Activated T-helper 17 cell treated with anti-CD3 and anti-CD28 coated beads, Interleukin-2, amount 50 U/mL, for 72 hours (primary cell): ENCODE data around the gene PLEKHJ1. TPM values are rescaled to one million over a fixed set of nuclear protein-coding genes. Genes with fewer than 3 reads are reported as not detected.

Experiments
- ATAC-seq: fragments of 150-1000 bp; cut with Tn5 transposase; replicated peaks from 2 replicates; pipeline ENCODE4 v1.10.0; 2021; ENCODE audit warnings: mild to moderate bottlenecking, moderate library complexity
- H3K27ac Mint-ChIP-seq: one replicate; pipeline ENCODE4 v1.8.0; 2022; ENCODE audit warnings: mixed read lengths
- H3K27me3 Mint-ChIP-seq: one replicate; pipeline ENCODE4 v1.8.0; 2022; ENCODE audit warnings: mixed read lengths
- H3K36me3 Mint-ChIP-seq: one replicate; pipeline ENCODE4 v1.8.0; 2022; ENCODE audit warnings: low read depth, mild to moderate bottlenecking, mixed read lengths
- H3K4me1 Mint-ChIP-seq: one replicate; pipeline ENCODE4 v1.8.0; 2022; ENCODE audit warnings: mixed read lengths
- H3K4me3 Mint-ChIP-seq: one replicate; pipeline ENCODE4 v1.8.0; 2022; ENCODE audit warnings: mild to moderate bottlenecking, mixed read lengths
- H3K9me3 Mint-ChIP-seq: one replicate; pipeline ENCODE4 v1.8.0; 2022; ENCODE audit warnings: mixed read lengths
- total RNA-seq, 2 donors: library from RNA; stranded (reverse); gene quantifications; one replicate each; pipeline ENCODE4 v1.2.3, GENCODE V29; 2022

PLEKHJ1 gene
- total RNA-seq, 2 donors from 2014 or later: 45.8 to 74.8 TPM

DNA sequence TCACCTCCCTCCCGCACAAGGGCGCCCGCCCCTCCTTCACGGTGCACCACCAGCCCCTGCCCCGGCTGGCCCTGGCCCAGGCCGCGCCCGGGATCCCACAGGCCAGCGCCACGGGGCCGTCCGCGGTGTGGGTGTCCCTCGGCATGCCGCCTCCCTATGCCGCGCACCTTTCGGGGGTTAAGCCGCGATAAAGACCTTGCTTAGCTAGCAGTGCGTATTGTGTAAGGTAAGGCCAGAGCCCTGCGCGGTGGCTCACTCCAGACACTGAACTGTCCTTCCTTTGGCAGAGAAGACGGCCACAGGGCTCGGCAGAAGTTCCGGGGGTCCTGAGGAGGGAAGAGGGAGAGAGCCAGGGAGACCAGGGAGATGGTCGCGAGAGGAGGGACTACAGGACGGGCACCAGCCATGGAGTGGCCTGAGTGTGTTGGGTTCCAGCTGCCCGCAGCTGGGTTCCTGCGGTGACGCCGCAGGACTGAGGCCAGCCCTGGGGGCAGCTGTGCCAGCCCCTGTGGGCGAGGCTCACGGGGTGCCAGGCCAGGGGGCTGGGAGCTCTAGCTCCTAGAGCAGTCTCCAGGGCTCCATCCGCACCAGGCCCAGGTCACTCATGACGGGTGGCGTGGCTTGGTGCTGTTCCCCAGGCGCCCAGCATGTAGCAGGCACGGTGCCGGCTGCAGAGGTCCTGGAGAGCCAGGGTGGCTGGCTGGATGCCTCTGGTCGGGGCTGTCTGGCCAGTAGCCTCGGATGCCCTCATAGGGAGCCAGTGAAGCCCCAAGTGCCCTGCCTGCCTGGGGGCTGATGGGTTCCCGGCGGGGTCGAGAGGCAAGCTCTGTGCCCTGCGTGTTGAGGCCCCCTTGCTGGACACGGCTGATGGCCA is 7.7 kb downstream of the PLEKHJ1 start:
- H3K9me3 Mint-ChIP-seq: no peaks in the 10 kb centered on the region
- no peaks in the 10 kb centered on the region for H3K27me3 Mint-ChIP-seq
- H3K27ac Mint-ChIP-seq: no peak overlapping the region
- H3K4me1 Mint-ChIP-seq: peaks cover 3% of the 10 kb centered on the region
- no peak overlapping the region for H3K4me3 Mint-ChIP-seq
- peaks cover 54% of the 10 kb centered on the region for H3K36me3 Mint-ChIP-seq
- no peak for ATAC-seq

DNA sequence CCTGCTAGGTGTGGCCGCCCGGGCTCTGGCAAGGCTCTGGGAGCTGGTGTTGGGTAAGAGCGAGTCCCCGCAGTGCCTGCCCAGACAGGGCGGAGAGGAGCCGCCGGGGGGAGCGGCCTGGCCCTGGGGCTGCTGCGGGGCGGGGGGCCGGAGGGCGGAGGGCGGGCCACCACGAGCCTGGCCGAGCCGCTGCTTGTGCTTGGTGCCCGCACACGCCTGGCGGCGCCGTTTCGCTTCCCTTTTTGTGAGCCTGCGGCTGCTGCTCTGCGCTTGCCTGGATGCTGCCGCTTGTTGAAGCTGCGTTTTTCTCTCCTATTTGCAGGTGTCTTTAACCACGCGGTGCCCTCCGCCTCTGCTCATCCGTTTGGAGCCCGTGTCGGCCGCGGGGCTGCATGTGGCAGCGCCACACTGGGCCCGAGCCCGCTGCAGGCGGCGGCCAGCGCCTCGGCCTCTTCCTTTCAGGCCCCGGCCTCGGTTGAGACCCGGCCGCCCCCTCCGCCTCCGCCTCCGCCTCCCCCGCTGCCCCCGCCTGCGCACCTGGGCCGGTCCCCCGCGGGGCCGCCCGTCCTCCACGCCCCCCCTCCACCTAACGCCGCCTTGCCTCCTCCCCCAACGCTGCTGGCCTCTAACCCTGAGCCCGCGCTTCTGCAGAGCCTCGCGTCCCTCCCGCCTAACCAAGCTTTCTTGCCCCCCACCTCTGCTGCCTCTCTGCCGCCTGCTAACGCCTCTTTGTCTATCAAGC is 8.5 kb downstream of the PLEKHJ1 start:
- no peaks in the 10 kb centered on the region for H3K27me3 Mint-ChIP-seq
- H3K4me1 Mint-ChIP-seq: peaks cover 3% of the 10 kb centered on the region
- H3K9me3 Mint-ChIP-seq: no peaks in the 10 kb centered on the region
- no peak overlapping the region for H3K27ac Mint-ChIP-seq
- H3K4me3 Mint-ChIP-seq: no peak overlapping the region
- no peak for ATAC-seq
- H3K36me3 Mint-ChIP-seq: peaks cover 60% of the 10 kb centered on the region

DNA sequence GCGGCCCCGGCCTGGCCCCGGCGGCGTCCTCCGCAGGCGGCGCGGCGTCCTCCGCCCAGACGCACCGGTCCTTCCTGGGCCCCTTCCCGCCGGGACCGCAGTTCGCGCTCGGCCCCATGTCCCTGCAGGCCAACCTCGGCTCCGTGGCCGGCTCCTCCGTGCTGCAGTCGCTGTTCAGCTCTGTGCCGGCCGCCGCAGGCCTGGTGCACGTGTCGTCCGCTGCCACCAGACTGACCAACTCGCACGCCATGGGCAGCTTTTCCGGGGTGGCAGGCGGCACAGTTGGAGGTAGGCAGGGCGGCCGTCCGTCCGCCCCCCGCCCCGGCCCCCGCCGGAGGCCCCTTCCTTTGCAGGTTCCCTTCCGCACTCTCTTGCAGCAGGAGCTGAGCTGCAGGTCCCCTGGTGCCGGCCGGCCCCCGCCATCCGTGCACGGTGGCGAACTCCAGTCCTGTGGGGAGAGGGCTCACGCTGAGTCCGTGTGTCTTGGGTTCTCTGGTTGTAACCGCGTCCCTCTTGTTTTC is 9.2 kb downstream of the PLEKHJ1 start:
- H3K27me3 Mint-ChIP-seq: no peaks in the 10 kb centered on the region
- H3K4me1 Mint-ChIP-seq: peaks cover 3% of the 10 kb centered on the region
- no peak for ATAC-seq
- H3K9me3 Mint-ChIP-seq: no peaks in the 10 kb centered on the region
- H3K27ac Mint-ChIP-seq: no peak overlapping the region
- H3K36me3 Mint-ChIP-seq: peaks cover 64% of the 10 kb centered on the region
- H3K4me3 Mint-ChIP-seq: no peak overlapping the region

DNA sequence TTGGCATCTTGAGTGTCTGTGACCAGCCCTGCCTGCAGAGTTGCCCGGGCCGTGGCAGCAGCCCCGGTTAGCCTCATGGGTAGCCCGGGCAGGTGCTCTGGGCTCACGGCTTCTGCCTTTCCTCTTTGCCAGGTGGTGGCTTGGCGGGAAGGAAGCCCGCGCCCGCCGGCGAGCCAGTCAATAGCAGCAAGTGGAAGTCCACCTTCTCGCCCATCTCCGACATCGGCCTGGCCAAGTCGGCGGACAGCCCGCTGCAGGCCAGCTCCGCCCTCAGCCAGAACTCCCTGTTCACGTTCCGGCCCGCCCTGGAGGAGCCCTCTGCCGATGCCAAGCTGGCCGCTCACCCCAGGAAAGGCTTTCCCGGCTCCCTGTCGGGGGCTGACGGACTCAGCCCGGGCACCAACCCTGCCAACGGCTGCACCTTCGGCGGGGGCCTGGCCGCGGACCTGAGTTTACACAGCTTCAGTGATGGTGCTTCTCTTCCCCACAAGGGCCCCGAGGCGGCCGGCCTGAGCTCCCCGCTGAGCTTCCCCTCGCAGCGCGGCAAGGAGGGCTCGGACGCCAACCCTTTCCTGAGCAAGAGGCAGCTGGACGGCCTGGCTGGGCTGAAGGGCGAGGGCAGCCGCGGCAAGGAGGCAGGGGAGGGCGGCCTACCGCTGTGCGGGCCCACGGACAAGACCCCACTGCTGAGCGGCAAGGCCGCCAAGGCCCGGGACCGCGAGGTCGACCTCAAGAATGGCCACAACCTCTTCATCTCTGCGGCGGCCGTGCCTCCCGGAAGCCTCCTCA is 9.9 kb downstream of the PLEKHJ1 start:
- Mint-ChIP-seq H3K27me3 (no peaks in the 10 kb centered on the region), H3K4me3 (no peak overlapping the region), H3K9me3 (no peaks in the 10 kb centered on the region), H3K36me3 (peaks cover 67% of the 10 kb centered on the region), H3K27ac (no peak overlapping the region), H3K4me1 (peaks cover 3% of the 10 kb centered on the region)
- no peak for ATAC-seq

DNA sequence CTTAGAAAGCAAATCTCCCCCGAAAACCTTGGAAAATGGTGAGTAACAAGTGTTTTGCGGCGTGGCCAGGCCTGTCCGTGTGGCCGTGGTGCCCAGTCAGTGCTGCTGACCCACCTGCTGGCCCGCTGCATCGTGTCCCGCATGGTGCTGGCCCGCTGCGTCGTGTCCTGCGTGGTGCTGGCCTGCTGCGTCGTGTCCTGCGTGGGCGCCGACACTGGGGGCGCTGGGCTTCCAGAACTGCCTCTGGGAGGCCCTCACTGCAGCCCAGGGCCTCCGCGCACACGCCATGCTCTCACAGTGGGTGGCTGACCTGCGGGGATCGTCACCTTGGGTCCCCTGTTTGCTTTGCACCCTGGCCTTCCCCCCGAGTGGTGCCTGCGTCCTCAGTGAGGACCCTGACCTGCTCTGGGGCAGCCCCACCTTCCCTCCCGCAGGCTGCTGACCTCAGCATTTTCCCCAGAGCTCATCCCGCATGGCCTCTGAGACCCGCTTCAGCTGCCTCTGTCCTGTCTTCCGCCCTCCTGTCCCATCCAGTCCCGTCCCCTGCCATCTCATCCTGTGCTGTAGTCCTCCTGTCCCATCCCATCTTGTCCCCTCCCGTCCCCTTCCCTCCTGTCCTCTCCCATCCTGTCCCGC is 10.6 kb downstream of the PLEKHJ1 start:
- Mint-ChIP-seq H3K4me3 (no peak overlapping the region), H3K4me1 (peaks cover 3% of the 10 kb centered on the region), H3K9me3 (no peaks in the 10 kb centered on the region), H3K36me3 (peaks cover 72% of the 10 kb centered on the region), H3K27ac (no peak overlapping the region), H3K27me3 (no peaks in the 10 kb centered on the region)
- no peak for ATAC-seq

DNA sequence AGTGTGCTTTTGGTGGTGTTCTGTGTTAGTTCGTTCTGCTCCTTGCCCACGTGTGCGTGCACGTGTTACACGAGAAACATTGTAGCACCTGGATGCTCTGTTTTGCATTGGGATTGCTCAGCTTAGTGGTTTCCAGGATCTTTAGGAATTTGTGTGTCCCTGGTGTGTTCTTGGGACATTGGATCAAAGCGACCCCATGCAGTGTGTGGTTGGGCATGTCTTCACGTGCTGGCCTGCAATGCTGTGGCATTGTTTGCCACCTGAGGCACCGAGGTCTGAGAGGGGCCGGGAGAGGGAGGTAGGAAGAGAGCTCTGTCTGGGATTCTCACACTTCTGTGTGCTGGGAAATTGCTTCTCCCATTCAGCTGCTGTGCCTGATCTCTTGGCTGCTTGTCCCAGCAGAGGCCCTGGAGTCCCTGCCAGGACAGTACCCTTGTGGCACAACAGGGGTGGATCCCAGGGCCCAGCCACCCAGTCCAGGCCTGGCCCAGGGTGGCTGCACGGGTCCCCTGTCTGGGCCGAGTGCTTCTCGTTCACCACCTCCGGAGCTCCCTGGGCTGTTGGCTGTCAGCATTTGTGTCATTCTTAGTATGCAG is 11.3 kb downstream of the PLEKHJ1 start:
- Mint-ChIP-seq H3K27me3 (no peaks in the 10 kb centered on the region), H3K4me3 (no peak overlapping the region), H3K4me1 (peaks cover 3% of the 10 kb centered on the region), H3K27ac (peak overlapping the region; percentile 55), H3K36me3 (peaks cover 74% of the 10 kb centered on the region), H3K9me3 (no peaks in the 10 kb centered on the region)
- no peak for ATAC-seq

DNA sequence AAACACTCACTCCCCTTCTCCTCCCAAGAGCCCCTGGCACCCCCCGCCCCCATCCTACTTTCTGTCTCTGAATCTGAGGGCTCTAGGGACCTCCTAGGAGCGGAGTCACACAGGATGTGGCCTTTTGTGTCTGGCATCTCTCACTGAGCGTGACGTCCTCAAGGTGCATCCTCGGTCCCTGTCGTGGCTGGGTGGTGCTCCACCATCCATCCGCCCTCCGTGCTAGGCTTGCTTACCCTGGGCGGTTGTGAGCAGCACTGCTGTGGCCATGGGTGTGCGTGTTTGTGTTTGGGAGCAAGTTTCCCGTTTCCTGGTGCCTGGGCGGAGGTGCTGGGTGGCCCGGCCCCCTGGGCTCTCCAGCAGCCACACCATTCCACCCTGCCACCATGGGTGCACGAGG is 12.2 kb downstream of the PLEKHJ1 start:
- H3K4me1 Mint-ChIP-seq: peaks cover 3% of the 10 kb centered on the region
- no peak overlapping the region for H3K4me3 Mint-ChIP-seq
- ATAC-seq: peak; percentile 31
- no peaks in the 10 kb centered on the region for H3K27me3 Mint-ChIP-seq
- no peaks in the 10 kb centered on the region for H3K9me3 Mint-ChIP-seq
- H3K27ac Mint-ChIP-seq: peak overlapping the region; percentile 55
- peaks cover 75% of the 10 kb centered on the region for H3K36me3 Mint-ChIP-seq

DNA sequence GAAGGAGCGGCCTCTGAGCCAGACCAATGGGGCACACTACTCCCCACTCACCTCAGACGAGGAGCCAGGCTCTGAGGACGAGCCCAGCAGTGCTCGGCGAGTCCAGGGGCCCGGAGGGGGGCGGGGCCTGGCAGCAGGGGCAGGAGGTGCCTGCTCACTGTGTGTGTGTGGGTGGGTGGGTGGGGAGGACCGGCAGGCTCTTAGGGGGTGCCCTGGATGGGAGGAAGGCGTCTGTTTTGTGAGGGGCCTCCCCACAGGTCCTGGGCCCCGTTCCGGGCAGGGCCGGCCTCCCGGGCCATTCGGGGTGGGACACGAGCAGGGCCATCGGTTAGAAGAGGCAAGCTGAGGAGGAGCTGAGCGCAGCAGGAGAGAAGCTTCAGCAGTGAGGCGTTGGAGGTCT is 12.7 kb downstream of the PLEKHJ1 start:
- H3K4me3 Mint-ChIP-seq: no peak overlapping the region
- H3K9me3 Mint-ChIP-seq: no peaks in the 10 kb centered on the region
- H3K27me3 Mint-ChIP-seq: no peaks in the 10 kb centered on the region
- no peak for ATAC-seq
- H3K27ac Mint-ChIP-seq: no peak overlapping the region
- H3K36me3 Mint-ChIP-seq: peaks cover 75% of the 10 kb centered on the region
- H3K4me1 Mint-ChIP-seq: peaks cover 3% of the 10 kb centered on the region

DNA sequence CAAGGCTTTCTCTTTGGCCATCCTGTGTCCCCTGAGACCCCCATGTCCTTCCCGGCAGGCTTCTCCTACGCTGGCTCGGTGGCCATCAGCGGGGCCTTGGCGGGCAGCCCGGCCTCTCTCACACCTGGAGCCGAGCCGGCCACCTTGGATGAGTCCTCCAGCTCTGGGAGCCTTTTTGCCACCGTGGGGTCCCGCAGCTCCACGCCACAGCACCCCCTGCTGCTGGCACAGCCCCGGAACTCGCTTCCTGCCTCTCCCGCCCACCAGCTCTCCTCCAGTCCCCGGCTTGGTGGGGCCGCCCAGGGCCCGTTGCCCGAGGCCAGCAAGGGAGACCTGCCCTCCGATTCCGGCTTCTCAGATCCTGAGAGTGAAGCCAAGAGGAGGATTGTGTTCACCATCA is 14.2 kb downstream of the PLEKHJ1 start:
- Mint-ChIP-seq H3K4me1 (peaks cover 3% of the 10 kb centered on the region), H3K27ac (no peak overlapping the region), H3K9me3 (no peaks in the 10 kb centered on the region), H3K36me3 (peaks cover 83% of the 10 kb centered on the region), H3K27me3 (no peaks in the 10 kb centered on the region), H3K4me3 (no peak overlapping the region)
- ATAC-seq: no peak

DNA sequence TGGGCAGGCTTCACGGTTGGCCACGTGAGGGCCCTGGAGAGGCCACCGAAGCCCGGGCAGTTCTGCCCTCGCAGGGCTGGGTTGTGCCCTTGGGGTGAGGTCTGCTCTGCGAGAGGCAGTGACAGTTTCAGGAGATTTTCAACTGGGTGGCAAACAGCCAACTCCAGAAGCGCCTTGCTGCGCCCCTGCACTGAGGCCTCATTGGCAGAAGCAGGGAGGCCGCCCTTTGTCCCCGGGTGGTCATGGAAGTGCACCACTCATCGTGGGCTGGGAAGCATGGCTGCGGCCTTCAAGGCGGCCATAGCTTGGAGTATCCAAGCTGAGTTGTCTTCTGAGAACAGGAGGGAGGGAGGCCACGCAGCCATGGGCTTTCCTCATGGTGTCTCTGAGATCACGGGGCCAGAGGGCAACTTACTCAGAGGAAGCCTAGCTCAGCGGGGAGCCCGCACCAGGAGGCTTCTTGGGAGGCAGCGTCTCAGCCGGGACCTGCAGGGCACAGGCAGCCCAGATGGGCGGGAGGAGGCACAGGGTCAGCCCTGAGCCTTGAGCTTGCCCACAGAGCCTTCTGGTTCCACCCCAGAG is 14.8 kb downstream of the PLEKHJ1 start:
- Mint-ChIP-seq H3K4me1 (peaks cover 3% of the 10 kb centered on the region), H3K36me3 (peaks cover 89% of the 10 kb centered on the region), H3K27me3 (no peaks in the 10 kb centered on the region), H3K4me3 (no peak overlapping the region), H3K27ac (no peak overlapping the region), H3K9me3 (no peaks in the 10 kb centered on the region)
- no peak for ATAC-seq

DNA sequence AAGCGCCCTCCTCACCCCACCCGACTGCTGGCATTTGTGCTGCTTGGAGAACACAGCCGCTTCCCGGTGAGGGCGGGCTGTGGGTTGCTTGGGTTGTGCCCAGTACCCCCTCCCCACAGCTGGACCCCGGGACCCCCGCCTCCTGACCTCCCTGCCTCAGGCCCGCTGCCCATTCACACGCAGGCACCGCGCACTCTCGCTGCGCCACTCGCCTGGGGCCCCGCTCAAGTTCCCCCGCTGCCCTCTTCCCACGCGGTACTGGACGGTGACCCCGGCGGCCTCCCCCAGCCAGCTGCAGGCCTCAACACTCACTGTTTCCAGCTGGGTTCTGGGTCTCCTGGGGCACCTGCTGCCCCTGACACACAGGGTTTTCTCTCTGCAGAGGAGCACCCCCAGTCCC is 16.4 kb downstream of the PLEKHJ1 start:
- Mint-ChIP-seq H3K9me3 (no peaks in the 10 kb centered on the region), H3K4me1 (peaks cover 3% of the 10 kb centered on the region), H3K27ac (no peak overlapping the region)

DNA sequence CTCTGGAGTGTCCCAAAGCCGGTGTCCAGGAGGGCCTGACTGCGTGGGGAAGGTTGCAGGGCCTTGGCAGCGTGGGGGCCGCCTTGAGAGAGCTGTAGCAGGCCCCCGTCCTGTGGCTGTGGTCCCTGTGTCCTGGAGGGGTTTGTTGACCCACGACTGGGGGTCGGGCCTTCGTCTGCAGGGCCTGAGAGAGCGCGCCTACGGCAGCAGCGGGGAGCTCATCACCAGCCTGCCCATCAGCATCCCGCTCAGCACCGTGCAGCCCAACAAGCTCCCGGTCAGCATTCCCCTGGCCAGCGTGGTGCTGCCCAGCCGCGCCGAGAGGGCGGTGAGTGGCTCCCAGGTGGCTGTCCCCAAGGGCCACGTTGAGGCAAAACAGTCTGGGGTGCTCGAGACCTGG is 18.5 kb downstream of the PLEKHJ1 start:
- peaks cover 5% of the 10 kb centered on the region for H3K4me1 Mint-ChIP-seq
- no peak for ATAC-seq
- H3K4me3 Mint-ChIP-seq: no peak overlapping the region
- H3K27me3 Mint-ChIP-seq: no peaks in the 10 kb centered on the region
- no peaks in the 10 kb centered on the region for H3K9me3 Mint-ChIP-seq
- peaks cover 93% of the 10 kb centered on the region for H3K36me3 Mint-ChIP-seq
- no peak overlapping the region for H3K27ac Mint-ChIP-seq

More for the DNA sequence above, 16.4 kb downstream of the PLEKHJ1 start:
- ATAC-seq: no peak
- no peaks in the 10 kb centered on the region for H3K27me3 Mint-ChIP-seq
- peaks cover 90% of the 10 kb centered on the region for H3K36me3 Mint-ChIP-seq
- no peak overlapping the region for H3K4me3 Mint-ChIP-seq

DNA sequence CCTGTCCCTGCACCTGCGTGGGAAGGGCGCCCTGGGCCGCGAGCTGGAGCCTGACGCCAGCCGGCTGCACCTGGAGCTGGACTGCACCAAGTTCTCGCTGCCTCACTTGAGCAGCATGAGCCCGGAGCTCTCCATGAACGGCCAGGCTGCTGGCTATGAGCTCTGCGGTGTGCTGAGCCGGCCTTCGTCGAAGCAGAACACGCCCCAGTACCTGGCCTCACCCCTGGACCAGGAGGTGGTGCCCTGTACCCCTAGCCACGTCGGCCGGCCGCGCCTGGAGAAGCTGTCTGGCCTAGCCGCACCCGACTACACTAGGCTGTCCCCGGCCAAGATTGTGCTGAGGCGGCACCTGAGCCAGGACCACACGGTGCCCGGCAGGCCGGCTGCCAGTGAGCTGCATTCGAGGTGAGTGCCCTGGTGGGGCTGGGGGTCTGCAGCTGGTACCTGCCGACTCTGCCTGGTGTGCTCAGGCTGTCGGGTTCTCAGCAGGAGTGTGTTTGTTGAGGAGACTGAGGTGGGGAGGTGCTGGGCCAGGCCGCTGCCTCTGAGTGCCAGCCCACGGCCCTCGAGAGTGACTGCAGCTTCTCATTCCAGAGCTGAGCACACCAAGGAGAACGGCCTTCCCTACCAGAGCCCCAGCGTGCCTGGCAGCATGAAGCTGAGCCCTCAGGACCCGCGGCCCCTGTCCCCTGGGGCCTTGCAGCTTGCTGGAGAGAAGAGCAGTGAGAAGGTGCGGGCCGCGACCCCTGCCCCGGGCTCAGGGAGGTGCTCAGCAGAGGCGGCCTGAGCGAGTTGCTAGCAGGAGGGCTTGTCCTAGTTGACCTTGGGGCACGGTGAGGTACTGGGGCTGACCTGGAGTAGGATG is 19.5 kb downstream of the PLEKHJ1 start:
- Mint-ChIP-seq H3K9me3 (no peaks in the 10 kb centered on the region), H3K4me1 (peaks cover 5% of the 10 kb centered on the region), H3K27me3 (no peaks in the 10 kb centered on the region), H3K4me3 (no peak overlapping the region), H3K27ac (peak overlapping the region; percentile 58), H3K36me3 (peaks cover 99% of the 10 kb centered on the region)
- ATAC-seq: no peak
